ENCODE results near the gene CEP72.

DNA sequence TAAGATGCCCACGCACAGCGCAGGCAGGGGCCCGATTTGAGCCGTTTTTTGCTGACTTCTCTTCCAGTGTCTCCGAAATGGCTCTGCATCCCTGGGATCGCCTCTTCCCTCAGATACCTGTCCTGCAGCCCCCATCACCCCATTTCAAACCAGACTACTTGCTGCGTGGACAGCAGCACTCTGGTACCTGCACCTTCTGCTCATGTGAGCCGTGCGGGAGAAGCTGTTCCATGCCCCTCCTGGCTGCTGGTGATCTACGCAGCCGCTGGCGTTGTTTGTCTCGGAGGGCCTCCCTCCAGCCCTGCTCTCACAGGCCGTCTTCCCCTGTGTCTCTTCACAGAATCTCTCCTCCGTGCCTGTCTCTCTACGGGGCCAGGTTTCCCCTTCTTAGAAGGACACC is 13.4 kb downstream of the CEP72 start:
- no peak for TF ChIP-seq EZH2 (IDR thresholded peaks at IDR 0.05; ENCODE audit: insufficient read depth, poor library complexity, severe bottlenecking)
- no peak for TF ChIP-seq EZH2phosphoT487 (IDR thresholded peaks at IDR 0.05; ENCODE audit: insufficient read depth, low read depth)

Measured in GM23248 (cell line).